Loucy (cell line): ENCODE data around the gene P2RX3.

Experiments
- EZH2phosphoT487 ChIP-seq: fragments of 200-600 bp; IDR thresholded peaks from 2 replicates; pipeline ENCODE4 v1.6.1; 2018; ENCODE audit warnings: antibody characterized with exemption, mild to moderate bottlenecking, moderate library complexity, borderline replicate concordance
- TF ChIP-seq, protein P1 (sequence below): fragments of 200-600 bp; sonication (generic); conservative IDR thresholded peaks from 2 replicates; pipeline ENCODE4 v1.5.1; 2014; ENCODE audit warnings: mild to moderate bottlenecking, antibody characterized with exemption, low read length

DNA sequence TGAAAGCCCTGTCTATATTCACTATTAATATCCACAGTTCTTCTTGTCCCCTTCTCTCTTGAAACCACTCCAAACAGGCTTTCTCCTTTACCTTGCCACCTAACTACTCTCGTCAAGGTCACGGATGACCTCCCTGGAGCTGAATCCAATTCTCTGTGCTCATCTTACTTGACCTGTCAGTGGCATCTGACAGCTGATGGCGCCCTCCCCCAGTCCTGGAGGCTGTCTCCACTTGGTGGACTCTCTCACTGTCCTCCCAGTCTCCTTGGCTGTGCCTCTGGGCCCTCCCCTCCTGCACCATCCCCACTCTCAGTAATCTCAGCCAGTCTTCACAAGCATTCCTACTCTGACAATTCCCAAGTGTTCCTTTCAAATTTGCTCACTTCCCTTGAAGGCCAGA, 22.1 kb upstream of the P2RX3 start:
- TF ChIP-seq, protein P1, sequence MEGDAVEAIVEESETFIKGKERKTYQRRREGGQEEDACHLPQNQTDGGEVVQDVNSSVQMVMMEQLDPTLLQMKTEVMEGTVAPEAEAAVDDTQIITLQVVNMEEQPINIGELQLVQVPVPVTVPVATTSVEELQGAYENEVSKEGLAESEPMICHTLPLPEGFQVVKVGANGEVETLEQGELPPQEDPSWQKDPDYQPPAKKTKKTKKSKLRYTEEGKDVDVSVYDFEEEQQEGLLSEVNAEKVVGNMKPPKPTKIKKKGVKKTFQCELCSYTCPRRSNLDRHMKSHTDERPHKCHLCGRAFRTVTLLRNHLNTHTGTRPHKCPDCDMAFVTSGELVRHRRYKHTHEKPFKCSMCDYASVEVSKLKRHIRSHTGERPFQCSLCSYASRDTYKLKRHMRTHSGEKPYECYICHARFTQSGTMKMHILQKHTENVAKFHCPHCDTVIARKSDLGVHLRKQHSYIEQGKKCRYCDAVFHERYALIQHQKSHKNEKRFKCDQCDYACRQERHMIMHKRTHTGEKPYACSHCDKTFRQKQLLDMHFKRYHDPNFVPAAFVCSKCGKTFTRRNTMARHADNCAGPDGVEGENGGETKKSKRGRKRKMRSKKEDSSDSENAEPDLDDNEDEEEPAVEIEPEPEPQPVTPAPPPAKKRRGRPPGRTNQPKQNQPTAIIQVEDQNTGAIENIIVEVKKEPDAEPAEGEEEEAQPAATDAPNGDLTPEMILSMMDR, result 0 out of 2 replicates have a peak, but pooled peaks have one; percentile 23
- no peak for TF ChIP-seq EZH2phosphoT487
